Astrocyte of the spinal cord (primary cell): Measurements from ENCODE around the gene BTBD18.

Experiments
- DNase-seq: peaks from one replicate; pipeline ENCODE4 v3.0.0; 2011; ENCODE audit warnings: low read depth, low spot score
- H3K4me3 ChIP-seq: 2 replicates; pipeline ENCODE4 v1.5.1; 2011; ENCODE audit warnings: low read depth, mild to moderate bottlenecking, low read length, moderate library complexity
- in situ Hi-C: cut with HindIII; loops from 2 replicates; pipeline ENCODE4 v1.10.0; 2017; ENCODE audit warnings: low sequenced_read_pairs
- TF ChIP-seq, protein P1 (sequence below): IDR thresholded peaks from 2 replicates; pipeline ENCODE4 v1.5.1; 2012; ENCODE audit warnings: low read depth, mild to moderate bottlenecking, low read length, inconsistent platforms

Gene BTBD18

DNA sequence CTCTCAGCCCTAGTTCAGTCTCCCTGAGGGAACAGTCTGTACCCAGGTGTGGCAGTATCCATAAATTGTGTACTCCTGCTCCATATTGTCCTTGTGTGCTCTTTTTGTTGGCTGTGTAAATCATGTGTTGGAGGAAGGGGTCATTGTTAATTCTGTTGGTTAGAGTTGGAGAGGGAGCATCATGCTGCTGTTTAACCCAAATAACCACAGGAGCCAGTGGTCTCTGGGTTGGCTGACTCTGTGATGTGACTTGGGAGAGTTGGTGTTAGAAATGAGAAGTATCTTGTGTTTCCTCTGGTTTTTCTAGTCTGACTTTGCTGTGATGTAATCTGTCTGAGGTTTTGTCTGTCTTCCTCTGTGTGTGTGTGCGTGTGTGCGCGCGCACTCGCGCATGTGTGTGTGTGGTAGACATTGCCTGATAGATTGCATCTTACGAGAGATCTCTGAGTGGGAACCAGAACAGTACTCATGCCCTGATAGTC lies 40.5 kb upstream of the BTBD18 start:
- no peak overlapping the region for H3K4me3 ChIP-seq
- in situ Hi-C loops: no loop called here
- TF ChIP-seq, protein P1, sequence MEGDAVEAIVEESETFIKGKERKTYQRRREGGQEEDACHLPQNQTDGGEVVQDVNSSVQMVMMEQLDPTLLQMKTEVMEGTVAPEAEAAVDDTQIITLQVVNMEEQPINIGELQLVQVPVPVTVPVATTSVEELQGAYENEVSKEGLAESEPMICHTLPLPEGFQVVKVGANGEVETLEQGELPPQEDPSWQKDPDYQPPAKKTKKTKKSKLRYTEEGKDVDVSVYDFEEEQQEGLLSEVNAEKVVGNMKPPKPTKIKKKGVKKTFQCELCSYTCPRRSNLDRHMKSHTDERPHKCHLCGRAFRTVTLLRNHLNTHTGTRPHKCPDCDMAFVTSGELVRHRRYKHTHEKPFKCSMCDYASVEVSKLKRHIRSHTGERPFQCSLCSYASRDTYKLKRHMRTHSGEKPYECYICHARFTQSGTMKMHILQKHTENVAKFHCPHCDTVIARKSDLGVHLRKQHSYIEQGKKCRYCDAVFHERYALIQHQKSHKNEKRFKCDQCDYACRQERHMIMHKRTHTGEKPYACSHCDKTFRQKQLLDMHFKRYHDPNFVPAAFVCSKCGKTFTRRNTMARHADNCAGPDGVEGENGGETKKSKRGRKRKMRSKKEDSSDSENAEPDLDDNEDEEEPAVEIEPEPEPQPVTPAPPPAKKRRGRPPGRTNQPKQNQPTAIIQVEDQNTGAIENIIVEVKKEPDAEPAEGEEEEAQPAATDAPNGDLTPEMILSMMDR: no peak
- DNase-seq: peak; percentile 39

DNA sequence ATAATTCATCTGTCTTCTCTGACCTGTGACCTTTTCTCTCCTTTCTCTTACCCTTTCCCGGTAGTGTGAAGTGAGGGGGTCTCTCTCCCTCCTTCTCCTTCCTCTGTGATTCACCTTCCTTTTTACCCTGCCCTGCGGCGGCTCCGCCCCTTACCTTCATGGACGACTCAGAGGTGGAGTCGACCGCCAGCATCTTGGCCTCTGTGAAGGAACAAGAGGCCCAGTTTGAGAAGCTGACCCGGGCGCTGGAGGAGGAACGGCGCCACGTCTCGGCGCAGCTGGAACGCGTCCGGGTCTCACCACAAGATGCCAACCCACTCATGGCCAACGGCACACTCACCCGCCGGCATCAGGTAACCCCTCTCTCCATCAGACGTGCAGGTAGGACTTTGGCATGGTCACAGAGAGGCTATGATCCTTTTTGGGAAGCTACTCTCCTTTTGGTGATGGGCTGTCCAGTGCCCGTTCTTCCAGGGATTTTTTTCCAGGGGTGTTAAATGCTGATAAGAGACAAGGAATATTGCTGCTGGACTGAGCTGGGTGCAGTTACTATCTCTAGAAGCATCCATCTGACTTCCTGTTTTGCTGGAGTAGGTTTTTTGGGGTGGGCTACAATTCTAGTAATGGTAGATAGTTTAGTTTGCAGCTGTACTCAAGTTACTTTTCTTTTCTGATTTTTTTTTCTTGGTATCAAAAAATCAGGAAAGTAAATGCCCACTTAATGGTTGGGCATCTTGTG lies 39.9 kb upstream of the BTBD18 start:
- in situ Hi-C loops: no loop called here
- no peak for DNase-seq
- TF ChIP-seq, protein P1: no peak
- no peak overlapping the region for H3K4me3 ChIP-seq

DNA sequence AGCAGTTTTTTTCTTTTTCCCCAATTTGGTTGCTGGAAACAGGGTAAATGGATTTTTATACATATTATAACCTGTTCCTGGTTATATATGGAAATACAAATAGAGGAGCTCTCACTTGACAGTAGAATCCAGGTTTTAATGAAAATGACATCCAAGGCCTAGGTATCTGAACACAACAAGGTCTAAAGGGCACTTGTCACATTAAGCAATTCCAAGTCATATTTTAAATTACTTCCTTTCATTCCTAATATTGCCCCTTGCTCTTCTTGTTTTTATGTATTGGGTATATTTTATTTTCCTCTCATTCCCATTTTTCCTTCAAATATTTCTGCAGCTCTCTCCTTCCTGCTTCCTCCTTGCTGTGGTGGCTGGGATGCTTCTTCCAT lies 37.1 kb upstream of the BTBD18 start:
- DNase-seq: no peak
- in situ Hi-C loops: no loop called here
- TF ChIP-seq, protein P1: no peak
- H3K4me3 ChIP-seq: no peak overlapping the region

DNA sequence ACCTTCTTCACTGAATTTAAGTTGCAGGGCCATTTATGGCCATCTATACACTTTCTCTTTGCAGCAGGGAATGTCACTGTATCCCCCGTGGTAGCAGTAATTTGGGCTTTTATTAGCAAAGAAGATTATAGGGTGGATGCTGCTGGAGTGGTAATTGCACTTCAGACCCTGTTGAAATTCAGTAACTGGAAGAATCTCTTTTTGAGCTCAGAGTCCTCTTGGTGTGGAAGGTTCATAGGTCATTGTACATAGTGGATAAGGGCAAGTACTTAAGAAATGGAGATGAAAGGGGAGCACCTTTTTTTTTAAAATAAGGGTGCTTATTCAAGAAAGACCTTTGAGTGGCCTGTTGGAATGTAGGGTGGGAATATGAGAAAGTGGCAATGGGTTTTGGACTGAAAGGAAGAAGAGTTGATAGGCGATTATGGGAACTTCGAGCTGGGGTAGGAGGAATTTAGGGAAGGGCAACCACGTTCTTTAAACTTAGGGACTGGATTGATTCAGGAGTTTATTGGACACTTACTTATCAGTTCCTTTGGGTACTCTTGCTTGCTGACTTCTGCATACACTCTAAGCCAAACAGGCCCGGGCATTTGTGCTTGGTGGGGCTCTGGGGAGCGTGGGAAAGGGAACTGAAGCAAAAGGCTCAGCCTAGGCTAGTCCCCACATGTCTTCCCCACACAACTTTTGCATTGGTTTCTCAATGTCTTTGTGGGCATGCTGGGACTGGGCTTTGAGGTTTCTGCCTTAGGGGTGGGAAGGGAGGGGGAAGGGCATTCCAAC lies 36.5 kb upstream of the BTBD18 start:
- no peak for DNase-seq
- TF ChIP-seq, protein P1: no peak
- no peak overlapping the region for H3K4me3 ChIP-seq
- in situ Hi-C loops: no loop called here

DNA sequence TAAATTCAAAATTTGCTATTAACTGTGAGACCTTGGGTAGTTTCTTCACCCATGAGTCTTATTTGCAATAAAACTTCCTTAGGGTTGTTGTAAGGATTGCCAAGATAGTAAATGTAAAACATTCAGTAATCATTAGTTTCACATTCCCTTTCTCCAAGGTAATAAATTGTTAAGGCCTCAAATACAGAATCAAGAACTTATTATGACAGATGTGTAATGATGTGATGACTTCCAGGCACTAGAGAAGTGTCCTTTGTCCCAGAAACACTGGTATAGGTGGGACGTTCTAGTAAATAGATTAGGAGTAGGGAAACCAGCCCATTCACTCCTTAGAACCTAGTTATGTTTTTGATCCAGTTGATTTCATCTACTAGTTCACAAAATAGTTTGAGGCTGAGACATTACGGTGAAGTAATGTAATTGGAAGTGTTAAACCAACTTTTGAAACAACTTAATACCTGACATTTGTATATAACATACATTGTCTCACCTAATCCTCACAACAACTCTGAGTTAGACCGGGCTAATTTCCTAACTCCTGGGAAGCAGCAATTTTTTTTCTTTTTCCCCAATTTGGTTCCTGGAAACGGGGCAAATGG lies 35.5 kb upstream of the BTBD18 start:
- DNase-seq: no peak
- H3K4me3 ChIP-seq: no peak overlapping the region

DNA sequence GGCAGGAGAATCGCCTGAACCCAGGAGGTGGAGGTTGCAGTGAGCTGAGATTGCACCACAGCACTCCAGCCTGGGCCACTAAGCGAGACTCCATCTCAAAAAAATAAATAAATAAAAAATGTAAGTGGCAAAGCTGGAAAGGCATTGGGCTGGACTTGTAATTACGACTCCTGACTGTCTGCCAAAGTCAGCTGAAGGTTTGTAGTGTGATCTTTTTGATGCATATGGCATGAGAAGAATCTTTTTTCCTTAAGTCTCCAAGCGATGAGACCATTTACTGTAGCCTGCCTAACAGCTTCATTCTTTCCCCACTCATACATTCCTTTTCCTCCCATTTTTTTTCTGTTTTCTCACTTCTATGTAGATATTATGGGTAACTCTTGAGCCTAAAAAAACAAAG lies 34.8 kb upstream of the BTBD18 start:
- TF ChIP-seq, protein P1: no peak
- H3K4me3 ChIP-seq: no peak overlapping the region
- peak; percentile 22 for DNase-seq
- in situ Hi-C loops: no loop called here

More for the DNA sequence above, 35.5 kb upstream of the BTBD18 start:
- TF ChIP-seq, protein P1: no peak
- in situ Hi-C loops: no loop called here
